Measurements from ENCODE around the gene NCR3LG1.

The NCR3LG1 gene

GRCh38 chr11:17351510-17352176, at the start of gene NCR3LG1:
TSS of gene NCR3LG1 (plus strand) at chr11:17351800. CDS start at chr11:17351970, 170 bp downstream.
- no peak for DNase-seq (ENCODE audit: low spot score)
- peak within 1 kb of the TSS; percentile 89 for H3K27ac ChIP-seq
- ChIA-PET CTCF (interaction anchor here (0.6 to 0.7 kb wide), 2 partner anchors 14 to 54 kb away, joined by 3 read pairs; no protein-coding TSS in a partner anchor), POLR2A (ENCODE audit: low non-redundant PET) (no interaction called here)
- TF ChIP-seq CTCF (conservative IDR thresholded peaks at IDR 0.05; ENCODE audit: low read depth) = no peak

- CTCF ChIA-PET = no interaction called here
- H3K27ac ChIP-seq = peak overlapping the region; percentile 77
Measured at GRCh38 chr11:17313349-17314231, 38.0 kb upstream of the NCR3LG1 start.

GRCh38 chr11:17314232-17314547, 37.4 kb upstream of the NCR3LG1 start:
- ChIA-PET CTCF (interaction anchor here (0.6 kb wide), 1 partner anchor 433 kb away, joined by 6 read pairs; no protein-coding TSS in a partner anchor), POLR2A (ENCODE audit: low non-redundant PET) (no interaction called here)
- no peak for TF ChIP-seq CTCF (conservative IDR thresholded peaks at IDR 0.05; ENCODE audit: low read depth)
- DNase-seq (ENCODE audit: low spot score) = peak; percentile 45
- no peak overlapping the region for H3K27ac ChIP-seq

More at GRCh38 chr11:17313349-17314231, 38.0 kb upstream of the NCR3LG1 start:
- POLR2A ChIA-PET (ENCODE audit: low non-redundant PET) = interaction anchor here (0.6 kb wide), 1 partner anchor 21 kb away, joined by 6 read pairs; no protein-coding TSS in a partner anchor
- no peak for TF ChIP-seq CTCF (conservative IDR thresholded peaks at IDR 0.05; ENCODE audit: low read depth)
- no peak for DNase-seq (ENCODE audit: low spot score)

- CTCF ChIA-PET = interaction anchor here (0.6 kb wide), 1 partner anchor 434 kb away, joined by 6 read pairs; no protein-coding TSS in a partner anchor
- POLR2A ChIA-PET (ENCODE audit: low non-redundant PET) = no interaction called here
Measured at GRCh38 chr11:17314904-17315426, 36.6 kb upstream of the NCR3LG1 start.

GRCh38 chr11:17328871-17329494, 22.6 kb upstream of the NCR3LG1 start:
- DNase-seq (ENCODE audit: low spot score) = no peak
- ChIA-PET CTCF (interaction anchor here (0.7 kb wide), 1 partner anchor 1512 kb away, joined by 4 read pairs; no protein-coding TSS in a partner anchor), POLR2A (ENCODE audit: low non-redundant PET) (no interaction called here)
- no peak overlapping the region for H3K27ac ChIP-seq
- no peak for TF ChIP-seq CTCF (conservative IDR thresholded peaks at IDR 0.05; ENCODE audit: low read depth)

More at GRCh38 chr11:17314904-17315426, 36.6 kb upstream of the NCR3LG1 start:
- no peak for DNase-seq (ENCODE audit: low spot score)
- TF ChIP-seq CTCF (conservative IDR thresholded peaks at IDR 0.05; ENCODE audit: low read depth) = no peak
- H3K27ac ChIP-seq = no peak overlapping the region

DNA sequence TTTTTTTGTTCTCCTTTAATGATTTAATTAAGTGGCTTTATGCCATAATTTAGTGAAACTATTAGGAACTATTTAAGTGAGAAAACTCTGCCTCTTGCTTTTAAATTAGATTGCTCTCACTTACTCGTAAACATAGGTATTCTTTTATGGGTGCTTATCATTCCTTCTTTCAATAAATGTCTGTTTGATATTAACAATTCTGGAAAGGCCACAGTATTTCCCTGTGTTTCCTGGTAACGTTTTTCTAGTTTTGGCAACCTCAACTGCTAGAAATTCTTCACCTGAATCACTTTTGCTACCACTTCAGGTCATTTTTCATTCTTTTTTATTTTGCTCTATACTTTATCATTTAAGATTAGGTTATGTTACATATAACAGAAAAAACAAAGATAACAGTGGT, 19.9 kb upstream of the NCR3LG1 start:
- no peak for DNase-seq (ENCODE audit: low spot score)
- TF ChIP-seq CTCF (conservative IDR thresholded peaks at IDR 0.05; ENCODE audit: low read depth) = no peak
- CTCF ChIA-PET = no interaction called here
- H3K27ac ChIP-seq = no peak overlapping the region
- POLR2A ChIA-PET (ENCODE audit: low non-redundant PET) = no interaction called here

Measured in RWPE1 (cell line).